Effector memory CD4-positive, alpha-beta T cell (primary cell): ENCODE data around the gene NHLRC4.

ENCODE experiments used
- DNase-seq, 3 donors: peaks; one replicate each; pipeline ENCODE4 v3.0.0-alpha.2; 2020
- H3K27ac ChIP-seq: 2 replicates; pipeline ENCODE4 v1.7.0; 2013; ENCODE audit warnings: mild to moderate bottlenecking, low read length, moderate library complexity; ENCODE audit not compliant: insufficient read depth, poor library complexity, severe bottlenecking
- H3K27me3 ChIP-seq: replicated peaks from 2 replicates; pipeline ENCODE4 v1.7.0; 2013; ENCODE audit warnings: mild to moderate bottlenecking, low read length; ENCODE audit not compliant: insufficient read depth, control insufficient read depth, poor library complexity, severe bottlenecking
- H3K36me3 ChIP-seq: 2 replicates; pipeline ENCODE4 v1.7.0; 2013; ENCODE audit warnings: mild to moderate bottlenecking, low read length, moderate library complexity; ENCODE audit not compliant: control insufficient read depth, insufficient read depth
- H3K4me1 ChIP-seq: 2 replicates; pipeline ENCODE4 v1.7.0; 2013; ENCODE audit warnings: low read length, mild to moderate bottlenecking; ENCODE audit not compliant: control insufficient read depth, insufficient read depth, poor library complexity, severe bottlenecking
- H3K4me3 ChIP-seq: 2 replicates; pipeline ENCODE4 v1.7.0; 2013; ENCODE audit warnings: low read length, low read depth, mild to moderate bottlenecking; ENCODE audit not compliant: insufficient read depth, poor library complexity, severe bottlenecking
- H3K9me3 ChIP-seq: 2 replicates; pipeline ENCODE4 v1.7.0; 2013; ENCODE audit warnings: mild to moderate bottlenecking, low read length, moderate library complexity; ENCODE audit not compliant: control insufficient read depth
- total RNA-seq, 3 donors: gene quantifications; one replicate each; lab custom pipeline; 2026; lab: John Stamatoyannopoulos, UW

NHLRC4 gene
- total RNA-seq = 0.44 to 1.7 (median 1.2) reads per million in 3 donors

GRCh38 chr16:566475-567372, at the start of gene NHLRC4:
Gene NHLRC4 (plus strand): TSS chr16:567005. CDS start chr16:568048, 1,043 bp downstream.
- peak in 1 of 3 donors; percentile 25 for DNase-seq
- H3K27ac ChIP-seq = peak within 1 kb of the TSS; percentile 60
- no peaks in the 10 kb centered on the region for H3K36me3 ChIP-seq
- H3K27me3 ChIP-seq = no peaks in the 10 kb centered on the region
- H3K9me3 ChIP-seq = no peaks in the 10 kb centered on the region
- peaks cover 38% of the 10 kb centered on the region for H3K4me1 ChIP-seq
- peak within 1 kb of the TSS; percentile 47 for H3K4me3 ChIP-seq

GRCh38 chr16:518858-519257, 47.9 kb upstream of the NHLRC4 start:
- H3K4me1 ChIP-seq = no peaks in the 10 kb centered on the region
- peaks cover 12% of the 10 kb centered on the region for H3K36me3 ChIP-seq

GRCh38 chr16:519425-519824, 47.4 kb upstream of the NHLRC4 start:
- Histone ChIP-seq H3K27me3 (no peaks in the 10 kb centered on the region), H3K4me1 (no peaks in the 10 kb centered on the region), H3K27ac (no peak overlapping the region), H3K36me3 (peaks cover 12% of the 10 kb centered on the region), H3K4me3 (no peak overlapping the region), H3K9me3 (no peaks in the 10 kb centered on the region)
- DNase-seq = no peak

More at GRCh38 chr16:518858-519257, 47.9 kb upstream of the NHLRC4 start:
- no peak for DNase-seq
- H3K27ac ChIP-seq = no peak overlapping the region
- H3K9me3 ChIP-seq = no peaks in the 10 kb centered on the region
- no peak overlapping the region for H3K4me3 ChIP-seq
- H3K27me3 ChIP-seq = no peaks in the 10 kb centered on the region

GRCh38 chr16:519841-520687, 46.7 kb upstream of the NHLRC4 start:
- Histone ChIP-seq H3K27ac (no peak overlapping the region), H3K9me3 (no peaks in the 10 kb centered on the region), H3K4me3 (no peak overlapping the region), H3K36me3 (peaks cover 12% of the 10 kb centered on the region), H3K4me1 (no peaks in the 10 kb centered on the region), H3K27me3 (no peaks in the 10 kb centered on the region)
- no peak for DNase-seq

- Histone ChIP-seq H3K9me3 (no peaks in the 10 kb centered on the region), H3K36me3 (peaks cover 7% of the 10 kb centered on the region), H3K4me1 (peaks cover 2% of the 10 kb centered on the region), H3K27me3 (no peaks in the 10 kb centered on the region), H3K27ac (no peak overlapping the region), H3K4me3 (no peak overlapping the region)
- no peak for DNase-seq
Observed at GRCh38 chr16:520847-521246, 46.0 kb upstream of the NHLRC4 start.

GRCh38 chr16:521381-522210, 45.2 kb upstream of the NHLRC4 start:
- Histone ChIP-seq H3K4me3 (no peak overlapping the region), H3K4me1 (peaks cover 9% of the 10 kb centered on the region), H3K27ac (no peak overlapping the region), H3K9me3 (no peaks in the 10 kb centered on the region), H3K36me3 (peaks cover 3% of the 10 kb centered on the region), H3K27me3 (no peaks in the 10 kb centered on the region)
- no peak for DNase-seq

GRCh38 chr16:522320-523096, 44.3 kb upstream of the NHLRC4 start:
- Histone ChIP-seq H3K9me3 (no peaks in the 10 kb centered on the region), H3K4me1 (peaks cover 13% of the 10 kb centered on the region), H3K36me3 (peaks cover 3% of the 10 kb centered on the region), H3K4me3 (no peak overlapping the region), H3K27me3 (no peaks in the 10 kb centered on the region), H3K27ac (no peak overlapping the region)
- no peak for DNase-seq

- H3K4me1 ChIP-seq = peaks cover 13% of the 10 kb centered on the region
- no peak overlapping the region for H3K4me3 ChIP-seq
- H3K27me3 ChIP-seq = no peaks in the 10 kb centered on the region
- no peaks in the 10 kb centered on the region for H3K9me3 ChIP-seq
- peaks cover 3% of the 10 kb centered on the region for H3K36me3 ChIP-seq
- no peak overlapping the region for H3K27ac ChIP-seq
- DNase-seq = no peak
Observed at GRCh38 chr16:523097-523741, 43.6 kb upstream of the NHLRC4 start.
